GM19193 (cell line): Measurements from ENCODE around the gene KRT38.

ENCODE experiments used
- POLR2A ChIP-seq: IDR thresholded peaks from 4 replicates; pipeline ENCODE4 v1.6.1; 2011; ENCODE audit not compliant: insufficient read depth, insufficient read length; ENCODE audit errors: extremely low read depth

Gene KRT38

DNA sequence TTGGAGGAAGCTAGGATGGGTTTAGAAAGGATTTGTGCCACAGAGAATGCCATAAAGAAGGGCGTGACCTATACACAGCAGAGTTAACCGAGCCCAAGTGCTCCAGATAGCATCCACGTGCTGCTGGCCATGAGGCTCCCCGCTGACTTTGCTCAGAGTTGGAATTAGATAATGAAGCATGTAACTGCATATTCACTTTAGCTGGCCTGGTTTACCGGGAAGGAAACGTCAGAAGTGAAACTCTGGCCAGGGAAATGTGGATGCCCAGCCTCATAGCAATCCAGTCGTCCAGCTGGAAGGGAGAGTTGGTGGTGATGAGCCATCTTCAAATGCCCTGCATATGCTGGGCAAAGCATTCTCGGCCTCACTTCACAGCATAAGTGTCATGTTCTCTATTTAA is 34.1 kb upstream of the KRT38 start:
- no peak for TF ChIP-seq POLR2A

DNA sequence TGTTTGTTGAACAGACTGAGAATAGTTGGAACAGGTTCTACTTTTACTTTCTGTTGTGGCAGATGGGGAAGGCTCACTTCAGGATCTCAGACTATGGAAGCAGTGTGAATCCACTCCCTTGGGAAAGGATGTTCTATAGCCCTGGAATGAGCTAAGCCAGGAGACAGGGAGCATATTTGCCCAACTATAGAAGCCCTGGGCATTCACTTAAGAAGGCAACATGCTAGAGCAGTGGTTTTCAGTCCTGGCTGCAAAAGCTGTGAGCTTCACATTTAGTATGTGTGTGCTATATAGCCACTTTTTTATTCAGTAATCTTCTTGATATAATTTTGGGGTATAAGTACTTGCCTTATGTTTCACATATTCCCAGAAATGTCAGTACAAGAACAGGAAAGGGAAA is 27.6 kb upstream of the KRT38 start:
- TF ChIP-seq POLR2A, result no peak

DNA sequence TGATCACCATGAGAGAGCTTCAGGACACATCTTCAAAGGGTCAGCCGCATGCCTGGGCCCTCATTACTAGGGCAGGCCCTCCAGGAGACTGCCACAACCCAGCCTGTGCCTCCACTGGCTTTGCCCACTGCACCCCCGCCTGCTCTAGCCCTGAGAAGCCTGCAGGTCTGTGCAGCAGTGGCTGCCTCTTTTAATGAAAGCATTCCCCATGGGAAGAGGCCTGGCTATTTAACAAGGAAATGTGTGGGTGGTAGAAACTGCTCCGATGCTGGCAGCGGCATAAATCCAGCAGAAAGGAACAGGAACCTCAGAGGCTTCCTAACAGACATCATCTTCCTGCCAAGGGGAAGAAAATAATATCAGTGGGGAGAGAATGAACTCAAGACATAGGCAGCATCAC is 26.8 kb upstream of the KRT38 start:
- no peak for TF ChIP-seq POLR2A

DNA sequence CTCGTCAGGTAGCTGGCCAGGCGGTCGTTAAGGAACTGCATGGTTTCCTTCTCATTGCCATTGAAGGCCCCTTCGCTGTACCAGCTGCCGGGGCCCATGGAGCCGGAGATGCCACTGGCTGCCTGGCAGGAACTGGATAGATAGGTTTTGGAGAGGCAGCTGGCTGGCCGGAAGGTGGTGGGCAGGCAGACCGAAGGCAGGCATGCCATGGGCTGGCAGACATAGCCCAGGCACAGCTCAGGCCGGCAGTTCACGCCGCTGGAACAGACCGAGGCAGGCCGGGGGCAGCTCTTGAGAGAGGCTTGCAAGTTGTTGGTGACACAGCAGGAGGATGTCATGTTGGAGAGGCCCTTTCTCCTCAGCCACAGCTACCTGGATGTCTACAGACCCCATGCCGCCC is 26.2 kb upstream of the KRT38 start, which contains the start of gene KRT32:
Gene KRT32, minus strand, starts transcription at position 399 of the 400 bp plus-strand sequence. Its CDS starts 61 bp downstream, at position 338.
- TF ChIP-seq POLR2A, result no peak

DNA sequence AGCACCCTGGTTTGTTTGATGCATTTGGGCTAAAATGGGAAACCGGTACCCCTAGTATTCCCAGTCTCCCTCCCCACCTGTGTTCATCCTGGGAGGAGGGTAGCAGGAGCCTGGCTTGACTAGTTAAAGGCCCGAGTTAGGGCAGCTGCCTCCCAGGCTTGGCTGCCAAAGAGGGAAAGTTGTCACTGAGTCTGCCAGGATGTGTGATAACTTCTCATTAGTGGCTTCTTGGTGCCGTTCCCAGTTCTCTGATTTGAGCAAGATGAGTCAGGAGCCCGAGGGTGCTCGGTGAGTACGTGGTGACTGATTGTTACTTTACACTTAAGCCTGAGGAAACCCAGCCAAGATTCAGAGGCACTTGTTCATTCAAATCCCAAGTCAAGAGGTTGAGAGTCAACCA is 23.9 kb upstream of the KRT38 start:
- TF ChIP-seq POLR2A, result no peak

DNA sequence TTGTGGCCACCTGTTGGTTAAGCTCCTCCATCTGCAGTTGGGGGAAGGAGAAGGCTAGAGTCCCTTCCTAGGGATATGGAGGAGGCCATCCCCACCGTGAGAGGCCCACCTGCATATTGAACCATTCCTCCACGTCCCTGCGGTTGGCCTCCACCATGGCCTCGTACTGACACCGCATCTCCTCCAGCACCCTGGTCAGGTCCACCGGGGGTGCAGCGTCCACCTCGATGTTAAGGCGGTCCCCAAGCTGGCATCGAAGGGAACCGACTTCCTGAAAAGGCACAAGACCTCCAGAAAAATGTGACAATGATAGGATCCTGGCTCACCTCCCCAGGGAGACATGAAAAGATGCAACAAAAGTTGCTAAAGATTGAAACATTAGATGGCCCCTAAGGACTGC is 23.4 kb upstream of the KRT38 start:
- TF ChIP-seq POLR2A, result no peak

DNA sequence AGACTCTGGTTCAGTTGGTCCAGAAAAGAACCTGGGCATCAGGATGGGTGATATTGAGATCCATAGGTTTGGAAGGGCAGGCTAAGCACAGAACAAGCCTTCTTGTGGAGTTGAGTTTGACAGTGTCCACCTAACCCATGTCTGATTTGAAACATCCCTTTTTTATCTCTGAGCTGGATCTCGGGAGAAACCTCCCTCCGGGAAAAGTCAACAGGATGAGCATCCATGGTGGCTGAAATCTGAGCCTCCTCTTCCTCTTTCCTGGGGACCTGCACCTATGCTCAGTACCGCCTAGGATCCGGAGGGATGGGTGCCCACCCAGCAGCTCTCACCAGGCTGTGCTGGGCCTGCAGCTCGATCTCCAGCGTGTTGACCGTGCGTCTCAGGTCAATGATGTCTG is 23.0 kb upstream of the KRT38 start:
- no peak for TF ChIP-seq POLR2A

DNA sequence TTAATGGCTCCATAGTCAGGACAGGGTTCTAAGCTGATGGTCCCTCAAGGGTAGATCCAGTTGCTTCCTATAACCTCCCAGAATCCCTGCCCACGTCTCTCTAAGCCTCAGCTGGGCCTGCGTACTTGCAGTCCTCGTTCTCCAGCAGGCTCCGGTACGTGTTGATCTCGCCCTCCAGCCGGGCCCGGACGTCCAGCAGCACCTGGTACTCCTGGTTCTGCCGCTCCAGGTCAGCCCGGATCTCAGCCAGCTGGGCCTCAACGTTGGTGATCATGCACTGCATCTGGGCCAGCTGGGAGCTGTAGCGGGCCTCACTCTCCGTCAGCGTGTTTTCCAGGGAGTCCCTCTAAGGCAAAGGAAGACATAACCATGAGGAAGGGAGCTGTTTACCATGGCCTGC is 21.9 kb upstream of the KRT38 start:
- no peak for TF ChIP-seq POLR2A

DNA sequence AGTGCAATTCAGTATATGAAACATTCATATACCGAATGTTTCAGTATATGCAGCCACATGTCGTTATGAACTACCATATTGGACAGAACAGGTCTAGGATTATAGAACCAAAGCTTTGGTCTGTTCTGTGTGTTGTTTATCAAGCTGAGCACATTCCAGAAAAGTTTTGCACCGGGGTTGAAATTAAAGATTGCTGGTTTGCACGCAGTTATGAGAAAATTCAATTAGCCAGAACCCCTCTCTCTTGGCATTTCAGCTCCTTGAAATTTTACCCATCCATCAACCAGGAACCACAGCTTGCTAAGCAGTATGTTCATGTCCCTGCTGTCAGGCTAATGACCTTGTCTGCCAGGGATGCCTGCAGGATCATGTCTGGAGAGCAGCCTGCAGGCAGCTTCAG is 16.9 kb upstream of the KRT38 start:
- no peak for TF ChIP-seq POLR2A

DNA sequence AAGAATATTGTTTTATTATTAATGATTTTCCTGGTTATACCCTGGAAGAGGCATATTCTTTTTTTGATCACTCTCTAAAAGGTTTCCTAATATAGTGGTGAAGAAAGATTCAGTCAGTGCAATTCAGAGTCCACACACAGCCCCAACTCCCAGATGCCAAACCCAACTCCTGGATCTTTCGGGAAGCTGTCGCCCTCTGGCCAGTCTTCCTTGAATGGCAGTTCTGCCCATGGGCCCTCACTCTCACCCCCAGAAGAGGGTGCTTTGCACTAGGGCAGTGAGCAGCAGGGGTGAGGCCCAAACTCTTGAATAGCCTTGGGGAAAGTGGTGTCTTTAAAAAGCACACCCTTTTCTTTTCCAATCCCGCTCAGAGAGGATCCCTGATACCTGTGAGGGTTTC is 15.4 kb upstream of the KRT38 start:
- TF ChIP-seq POLR2A, result no peak

DNA sequence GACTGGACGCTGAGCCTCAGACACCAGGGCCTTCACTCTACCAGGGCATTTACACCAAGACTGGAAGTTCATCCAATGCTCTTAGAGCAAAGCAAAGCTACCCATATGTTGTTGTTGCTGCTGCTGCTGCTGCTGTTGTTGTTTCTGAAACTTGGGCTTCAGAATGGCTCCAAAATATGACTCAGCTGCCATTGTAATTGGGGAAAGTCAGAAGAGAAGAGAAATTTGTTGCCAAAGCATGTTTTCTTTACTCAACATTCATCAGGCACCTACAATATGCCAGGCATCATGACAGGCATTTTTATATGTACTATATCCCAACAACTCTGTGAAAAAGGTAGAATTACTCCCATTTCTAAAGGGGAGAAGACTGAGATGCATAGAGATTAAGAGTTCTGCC is 14.5 kb upstream of the KRT38 start:
- TF ChIP-seq POLR2A, result no peak

DNA sequence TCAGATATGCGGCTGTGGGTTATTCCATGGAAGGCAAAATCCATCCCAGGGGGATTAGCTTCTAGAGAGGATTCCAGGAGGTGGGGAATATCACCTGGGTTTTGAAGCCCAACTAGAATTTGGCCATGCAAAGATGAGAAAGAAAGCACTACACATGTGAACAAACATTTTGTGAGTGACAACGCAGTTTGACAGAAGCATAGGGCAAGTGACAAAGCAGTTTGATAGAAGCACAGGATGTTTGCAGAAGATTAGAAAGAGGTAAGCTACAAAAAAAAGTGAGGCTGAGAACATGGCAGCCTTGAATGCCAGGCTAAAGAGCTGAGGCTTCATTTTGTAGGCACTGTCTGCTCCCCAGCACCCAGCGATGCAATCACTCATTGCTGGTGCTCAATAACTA is 12.3 kb upstream of the KRT38 start:
- TF ChIP-seq POLR2A, result no peak

DNA sequence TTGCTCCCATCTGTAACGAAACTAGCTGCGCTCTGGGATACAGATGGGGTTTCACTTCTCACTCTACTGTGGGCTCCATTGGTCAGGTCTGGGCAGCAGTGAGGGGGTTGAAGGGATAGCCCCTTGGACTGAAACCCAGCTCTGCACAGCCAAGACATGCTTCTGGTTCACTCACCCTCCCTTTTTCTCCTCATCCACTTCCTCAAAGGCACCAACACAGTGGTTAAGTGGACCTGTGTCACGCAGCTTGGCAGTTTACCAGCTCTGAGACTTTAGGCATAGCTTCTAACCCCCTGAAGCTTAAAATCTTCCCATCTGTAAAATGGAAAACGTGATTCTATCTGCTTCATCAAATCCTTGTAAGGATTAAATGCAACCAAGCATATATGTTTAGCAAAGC is 11.5 kb upstream of the KRT38 start:
- TF ChIP-seq POLR2A, result no peak

DNA sequence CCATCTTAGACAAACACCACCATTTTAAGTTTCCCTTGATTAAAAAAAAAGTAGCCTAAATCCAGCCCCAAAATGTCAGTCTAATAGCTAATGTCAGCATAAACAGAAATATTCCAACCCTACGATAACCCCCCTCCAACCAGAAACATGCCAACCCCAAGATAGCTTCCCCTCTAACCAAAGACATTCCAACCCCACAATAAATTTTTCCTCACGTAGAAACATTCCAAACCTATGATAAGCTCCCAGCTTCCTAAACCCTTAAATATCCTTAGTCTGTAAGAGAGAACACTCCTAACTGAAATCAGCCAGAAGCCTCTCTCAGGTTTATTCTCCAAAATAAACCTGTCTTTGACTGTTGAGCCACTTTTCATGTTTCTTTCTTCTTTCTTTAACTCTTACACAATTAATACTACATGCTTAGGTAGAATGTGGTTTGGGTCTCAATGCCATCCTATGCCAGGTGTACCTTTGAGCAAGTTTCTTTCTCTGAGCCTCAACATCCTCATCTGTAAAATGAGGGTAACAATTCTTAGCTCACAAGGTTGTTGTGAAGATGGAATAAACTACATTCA is 10.5 kb upstream of the KRT38 start:
- TF ChIP-seq POLR2A, result no peak

DNA sequence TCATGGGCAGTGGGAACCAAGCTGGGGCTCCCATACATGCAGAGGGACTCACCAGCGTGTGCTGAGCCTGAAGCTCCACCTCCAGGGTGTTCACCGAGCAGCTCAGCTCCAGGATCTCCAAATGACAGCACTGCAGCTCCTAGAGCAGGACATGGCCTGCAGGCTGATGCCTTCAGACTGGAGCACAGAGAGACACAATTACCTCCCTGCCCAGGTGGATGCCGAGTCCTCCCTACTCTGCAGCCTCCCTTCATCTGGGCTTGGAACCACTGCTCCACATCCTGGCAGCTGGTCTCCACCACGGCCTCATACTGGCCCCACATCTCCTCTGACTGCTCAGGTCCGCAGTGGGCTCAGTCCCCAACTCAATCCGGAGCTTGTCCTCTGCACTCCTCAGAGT is 8.2 kb upstream of the KRT38 start:
- TF ChIP-seq POLR2A, result no peak

DNA sequence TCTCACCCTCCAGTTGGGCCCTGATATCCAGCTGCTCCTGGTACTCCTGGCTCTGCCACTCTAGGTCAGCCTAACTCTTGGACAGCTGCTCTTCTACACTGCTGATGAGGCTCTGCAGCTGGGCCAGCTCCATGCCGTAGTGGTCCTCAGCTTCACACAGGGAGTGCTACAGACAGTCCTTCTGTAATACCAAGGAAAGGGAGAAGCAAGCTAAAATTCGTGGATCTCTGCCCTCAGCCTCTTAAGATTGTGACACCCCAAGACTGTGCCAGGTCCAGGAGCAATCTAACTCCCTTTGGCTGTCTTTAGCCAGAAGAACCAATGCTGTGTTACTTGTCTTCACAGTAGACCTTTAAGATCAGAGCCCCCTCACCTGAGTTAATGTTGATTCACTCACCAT is 7.7 kb upstream of the KRT38 start:
- no peak for TF ChIP-seq POLR2A

DNA sequence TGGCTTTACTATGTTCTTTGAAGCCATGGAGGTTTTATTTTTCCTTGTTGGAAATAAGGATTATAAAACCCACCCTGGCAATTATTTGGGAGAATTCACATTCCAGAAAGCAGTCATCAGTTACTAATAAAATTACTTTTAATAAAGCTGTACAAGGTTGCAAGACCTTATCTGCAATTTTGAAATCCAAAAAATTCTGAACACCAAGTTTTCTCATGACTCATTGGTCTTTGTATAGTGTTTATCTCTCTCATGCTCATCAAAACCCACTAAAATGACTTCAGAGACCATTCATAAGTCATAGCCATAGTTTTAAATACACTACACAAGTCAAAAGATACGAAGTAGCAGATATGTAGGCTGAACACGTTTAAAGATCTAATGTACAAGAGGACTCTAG is 6.0 kb upstream of the KRT38 start:
- TF ChIP-seq POLR2A, result no peak

DNA sequence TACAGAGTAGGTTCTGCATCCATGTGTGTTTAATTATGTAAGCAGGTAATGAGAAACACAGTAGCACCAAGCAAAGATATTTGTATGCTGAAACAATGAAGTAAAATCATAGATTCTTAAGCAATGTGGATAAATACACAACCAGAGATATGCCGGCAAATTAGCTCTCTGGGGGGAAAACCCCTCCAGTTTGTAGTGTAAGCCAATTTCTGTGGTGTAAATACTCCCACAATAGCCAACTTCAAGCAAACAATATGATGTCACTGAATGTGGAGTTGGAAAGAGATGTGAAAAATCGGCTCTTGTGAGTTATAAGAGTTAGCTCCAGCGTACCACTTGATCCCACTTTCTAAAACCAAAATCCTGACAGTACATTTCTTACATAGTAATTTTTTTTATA is 3.9 kb upstream of the KRT38 start:
- no peak for TF ChIP-seq POLR2A

DNA sequence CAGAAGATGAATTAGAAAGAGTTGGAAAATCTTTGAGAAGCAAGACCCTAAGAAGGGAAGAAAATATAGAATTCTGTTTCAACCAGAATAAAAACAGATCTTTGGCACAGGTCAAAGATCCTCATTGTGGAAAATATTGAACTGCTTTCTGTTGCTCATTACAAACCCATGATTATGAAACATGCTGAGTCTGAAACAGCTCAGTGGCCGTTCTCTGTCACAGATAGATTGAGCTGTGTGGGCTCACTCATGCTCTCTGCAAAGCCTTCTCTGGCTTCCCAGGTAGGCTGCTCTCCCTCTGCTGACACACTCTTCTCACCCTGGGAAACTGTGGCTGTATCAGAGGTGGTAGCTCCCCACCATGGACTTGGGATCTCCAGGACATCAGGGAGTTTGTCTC is 3.4 kb upstream of the KRT38 start:
- no peak for TF ChIP-seq POLR2A

DNA sequence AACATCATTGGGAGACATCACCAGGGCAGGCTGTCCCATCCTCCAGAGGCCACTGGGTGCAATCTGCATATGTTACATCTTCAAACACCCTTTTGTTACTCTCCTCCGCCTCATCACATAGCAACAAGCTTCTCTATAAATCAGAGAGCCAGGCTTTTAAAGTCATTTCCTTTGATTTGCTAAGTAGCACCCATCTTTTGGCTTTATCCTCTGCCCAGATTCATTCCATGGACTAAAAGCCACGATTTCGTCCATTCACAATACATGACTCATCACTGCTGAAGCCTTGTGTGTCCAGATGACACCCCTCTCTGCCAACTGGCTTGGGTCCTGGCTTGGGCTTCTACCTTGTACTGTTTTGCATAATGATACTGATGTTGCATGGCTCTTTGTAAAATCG is 2.0 kb upstream of the KRT38 start:
- no peak for TF ChIP-seq POLR2A
